NT2/D1 (cell line): ENCODE results near the gene LRP1-AS.

Experiments
- YY1 ChIP-seq: IDR thresholded peaks from 2 replicates; pipeline ENCODE4 v1.6.1; 2011; ENCODE audit not compliant: insufficient read length, insufficient read depth
- ZNF274 ChIP-seq: IDR thresholded peaks from 2 replicates; pipeline ENCODE4 v1.6.1; 2011; ENCODE audit warnings: mild to moderate bottlenecking, low read depth, low read length

GRCh38 chr12:57150400-57151000, 3.1 kb upstream of the LRP1-AS start:
- TF ChIP-seq ZNF274 (no peak), YY1 (no peak)
